Nephron (organoid): Measurements from ENCODE around the gene TAL2.

Experiments used
- H3K27ac Mint-ChIP-seq, 3 experiments: 2 replicates each; pipeline ENCODE4 v1.8.0; 2020; ENCODE audit warnings: mixed read lengths in 3 of 3, mild to moderate bottlenecking in 2 of 3, moderate library complexity in 1 of 3
- H3K27me3 Mint-ChIP-seq: 2 replicates; pipeline ENCODE4 v1.8.0; 2021; ENCODE audit warnings: low read depth, mild to moderate bottlenecking, moderate library complexity, mixed read lengths
- H3K36me3 Mint-ChIP-seq: 2 replicates; pipeline ENCODE4 v1.8.0; 2020; ENCODE audit warnings: low read depth, mixed read lengths
- H3K4me1 Mint-ChIP-seq: 2 replicates; pipeline ENCODE4 v1.8.0; 2020; ENCODE audit warnings: mixed read lengths
- H3K4me3 Mint-ChIP-seq, 3 experiments: 2 replicates each; pipeline ENCODE4 v1.8.0; 2020; ENCODE audit warnings: mild to moderate bottlenecking in 3 of 3, mixed read lengths in 3 of 3, moderate library complexity in 2 of 3
- H3K9me3 Mint-ChIP-seq: 2 replicates; pipeline ENCODE4 v1.8.0; 2020; ENCODE audit warnings: mixed read lengths
- TF ChIP-seq, protein P1 (sequence below), 3 experiments: fragments of 200-600 bp; sonication (generic); IDR thresholded peaks; one replicate each; pipeline ENCODE4 v1.5.0; 2021; ENCODE audit warnings: antibody characterized with exemption in 3 of 3; ENCODE audit not compliant: unreplicated experiment in 3 of 3

TAL2 gene

DNA sequence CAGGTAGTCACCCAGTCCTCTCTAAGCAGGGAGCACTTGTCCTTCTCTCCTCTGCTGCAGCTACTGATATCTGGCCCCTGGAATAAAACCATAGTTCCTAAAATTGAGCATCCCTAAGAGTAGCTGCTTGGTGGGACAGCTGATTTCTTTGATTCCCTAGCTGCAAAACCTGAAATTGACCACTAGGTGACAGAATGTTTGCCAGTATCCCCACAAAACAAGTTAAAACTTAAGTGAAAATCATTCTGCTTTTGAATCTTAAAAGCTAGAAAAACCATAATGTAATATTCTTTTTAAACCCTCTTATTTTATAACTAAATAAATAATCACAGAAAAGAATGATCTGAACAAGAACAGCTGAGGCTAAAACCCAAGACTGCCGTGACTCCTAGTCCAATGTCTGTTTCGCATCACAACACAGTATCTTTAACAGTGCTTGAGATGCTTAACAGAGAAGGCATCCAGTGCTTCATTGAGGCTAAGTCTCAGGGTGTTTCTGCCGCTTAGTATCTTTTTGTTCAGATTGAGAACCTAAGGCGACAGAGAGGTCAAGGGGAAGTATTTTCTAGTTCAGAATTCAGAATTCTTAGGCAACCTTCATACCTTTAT is 24.4 kb upstream of the TAL2 start:
- Mint-ChIP-seq H3K9me3 (peaks cover 5% of the 10 kb centered on the region), H3K4me1 (peaks cover 10% of the 10 kb centered on the region), H3K36me3 (peaks cover 29% of the 10 kb centered on the region), H3K27ac (no peak overlapping the region), H3K4me3 (no peak overlapping the region), H3K27me3 (no peaks in the 10 kb centered on the region)
- TF ChIP-seq, protein P1, sequence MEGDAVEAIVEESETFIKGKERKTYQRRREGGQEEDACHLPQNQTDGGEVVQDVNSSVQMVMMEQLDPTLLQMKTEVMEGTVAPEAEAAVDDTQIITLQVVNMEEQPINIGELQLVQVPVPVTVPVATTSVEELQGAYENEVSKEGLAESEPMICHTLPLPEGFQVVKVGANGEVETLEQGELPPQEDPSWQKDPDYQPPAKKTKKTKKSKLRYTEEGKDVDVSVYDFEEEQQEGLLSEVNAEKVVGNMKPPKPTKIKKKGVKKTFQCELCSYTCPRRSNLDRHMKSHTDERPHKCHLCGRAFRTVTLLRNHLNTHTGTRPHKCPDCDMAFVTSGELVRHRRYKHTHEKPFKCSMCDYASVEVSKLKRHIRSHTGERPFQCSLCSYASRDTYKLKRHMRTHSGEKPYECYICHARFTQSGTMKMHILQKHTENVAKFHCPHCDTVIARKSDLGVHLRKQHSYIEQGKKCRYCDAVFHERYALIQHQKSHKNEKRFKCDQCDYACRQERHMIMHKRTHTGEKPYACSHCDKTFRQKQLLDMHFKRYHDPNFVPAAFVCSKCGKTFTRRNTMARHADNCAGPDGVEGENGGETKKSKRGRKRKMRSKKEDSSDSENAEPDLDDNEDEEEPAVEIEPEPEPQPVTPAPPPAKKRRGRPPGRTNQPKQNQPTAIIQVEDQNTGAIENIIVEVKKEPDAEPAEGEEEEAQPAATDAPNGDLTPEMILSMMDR (IDR thresholded peaks at IDR 0.05; ENCODE audit: unreplicated experiment in 3 of 3) = peak; percentile 28 to 58 (median 38)

DNA sequence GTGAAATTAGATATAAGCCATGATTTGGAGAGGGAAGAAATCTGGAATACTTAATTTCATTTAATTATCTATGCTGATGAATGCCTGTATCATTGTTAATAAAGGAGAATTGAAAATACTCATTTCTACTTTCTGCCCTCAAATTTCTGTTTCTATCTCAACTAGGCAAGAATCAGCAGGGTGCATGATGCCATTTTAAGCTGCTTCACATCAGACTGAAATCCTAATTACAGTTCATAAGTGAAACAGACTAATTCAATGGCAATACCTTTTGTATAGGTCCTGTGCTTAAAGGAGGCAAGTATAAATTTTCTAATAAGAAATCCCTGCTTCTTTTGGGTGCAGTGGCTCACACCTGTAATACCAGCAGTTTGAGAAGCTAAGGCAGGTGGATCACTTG is 22.3 kb upstream of the TAL2 start:
- peaks cover 30% of the 10 kb centered on the region for H3K36me3 Mint-ChIP-seq
- H3K4me3 Mint-ChIP-seq = no peak overlapping the region
- H3K27me3 Mint-ChIP-seq = no peaks in the 10 kb centered on the region
- no peaks in the 10 kb centered on the region for H3K4me1 Mint-ChIP-seq
- TF ChIP-seq, protein P1 (IDR thresholded peaks at IDR 0.05; ENCODE audit: unreplicated experiment in 3 of 3) = no peak
- no peak overlapping the region for H3K27ac Mint-ChIP-seq
- H3K9me3 Mint-ChIP-seq = peaks cover 10% of the 10 kb centered on the region

DNA sequence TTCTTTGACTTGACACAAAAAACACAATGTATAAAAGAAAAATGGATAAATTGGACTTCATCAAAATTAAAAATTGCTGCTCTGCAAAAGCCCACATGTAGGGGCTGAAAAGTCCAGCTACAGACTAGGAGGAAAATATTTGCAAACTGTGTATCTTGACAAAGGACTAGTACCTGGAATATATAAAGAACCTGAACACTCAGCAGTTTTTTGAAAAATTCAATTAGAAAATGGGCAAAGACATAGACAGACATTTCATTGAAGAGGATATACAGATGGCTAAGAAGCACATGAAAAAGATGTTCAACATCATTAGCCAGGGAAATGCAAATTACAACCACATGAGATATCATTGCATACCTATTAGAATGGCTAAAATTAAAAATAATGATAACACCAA is 18.5 kb upstream of the TAL2 start:
- Mint-ChIP-seq H3K36me3 (peaks cover 22% of the 10 kb centered on the region), H3K4me1 (peaks cover 12% of the 10 kb centered on the region), H3K9me3 (peaks cover 10% of the 10 kb centered on the region), H3K27me3 (no peaks in the 10 kb centered on the region), H3K4me3 (no peak overlapping the region), H3K27ac (no peak overlapping the region)
- TF ChIP-seq, protein P1 (IDR thresholded peaks at IDR 0.05; ENCODE audit: unreplicated experiment in 3 of 3) = no peak

DNA sequence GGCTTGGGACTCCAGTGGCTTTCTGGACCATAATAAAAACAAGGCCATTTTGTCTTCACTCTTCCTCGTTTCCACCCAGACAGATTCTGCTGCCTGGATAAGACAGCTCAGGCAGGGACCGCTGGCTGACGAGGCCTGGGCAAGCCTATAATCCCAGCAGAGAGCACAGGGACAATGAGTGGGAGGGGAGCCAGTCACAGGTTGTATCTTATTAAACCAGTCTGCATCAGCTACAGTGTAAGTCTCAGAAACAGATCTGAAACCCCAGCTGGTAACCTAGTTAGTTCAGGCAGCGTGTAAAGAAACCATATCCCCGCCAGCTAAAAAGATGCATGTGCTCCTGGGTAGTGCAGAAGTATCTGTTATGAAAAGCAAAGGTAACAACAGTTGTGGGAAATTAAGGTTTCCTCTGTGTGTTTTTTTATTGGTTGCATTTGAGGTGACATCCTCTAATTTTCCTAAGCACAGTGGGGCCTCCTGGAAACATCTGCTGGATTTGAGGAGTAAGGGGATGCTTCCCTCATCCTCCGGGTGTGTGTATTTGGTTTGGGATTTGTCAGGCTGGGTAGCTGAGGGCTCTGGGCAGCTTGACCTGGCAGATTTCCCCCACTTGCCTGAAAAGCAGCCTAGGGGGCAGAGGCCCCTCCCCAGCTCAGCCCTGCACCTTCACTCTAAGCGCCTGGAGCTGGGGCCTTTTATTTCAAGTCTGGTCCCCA is 15.2 kb upstream of the TAL2 start:
- H3K9me3 Mint-ChIP-seq = peaks cover 5% of the 10 kb centered on the region

DNA sequence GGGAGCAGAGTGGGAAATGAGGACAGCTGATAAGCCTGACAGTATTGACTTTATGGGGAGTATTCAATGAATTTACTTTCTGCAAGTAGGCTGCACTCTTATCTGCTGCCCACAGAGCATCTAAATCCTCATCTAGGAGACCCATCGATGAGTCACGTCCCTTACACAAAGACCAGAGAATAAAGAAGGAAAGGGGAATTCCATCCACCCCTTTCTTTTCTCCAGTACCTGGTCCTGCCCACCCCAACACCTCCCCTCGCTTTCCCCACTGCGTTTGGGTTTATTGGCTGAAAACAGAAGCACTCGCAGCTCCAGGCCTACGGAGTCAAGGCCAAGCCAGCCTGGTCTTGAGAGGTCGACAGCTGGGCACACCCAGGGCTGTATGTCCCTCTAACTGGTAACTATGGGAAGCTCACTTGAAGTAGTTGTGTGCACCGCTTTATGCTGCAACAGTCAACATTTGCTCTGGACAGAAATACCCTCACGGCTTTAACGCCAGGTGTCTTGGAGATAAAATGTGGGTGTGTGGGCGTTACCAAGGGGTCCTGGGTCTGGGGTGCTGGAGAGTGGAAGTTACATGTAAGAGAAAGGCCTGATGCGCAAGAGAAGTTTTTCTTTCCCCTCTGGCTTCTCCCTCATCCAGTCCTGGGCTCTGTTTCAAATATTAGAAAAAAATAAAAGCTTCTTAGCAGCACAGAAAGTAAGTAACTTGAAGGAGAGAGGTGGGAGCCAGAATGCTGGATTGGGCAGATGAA is 14.5 kb upstream of the TAL2 start:
- Mint-ChIP-seq H3K36me3 (peaks cover 2% of the 10 kb centered on the region), H3K4me1 (peaks cover 12% of the 10 kb centered on the region), H3K27me3 (peaks cover 12% of the 10 kb centered on the region), H3K9me3 (peaks cover 5% of the 10 kb centered on the region), H3K27ac (peak overlapping the region in 1 of 3 experiments; percentile 53), H3K4me3 (peak overlapping the region in 1 of 3 experiments; percentile 22)
- TF ChIP-seq, protein P1 (IDR thresholded peaks at IDR 0.05; ENCODE audit: unreplicated experiment in 3 of 3) = no peak

More for the DNA sequence above, 15.2 kb upstream of the TAL2 start:
- Mint-ChIP-seq H3K27me3 (peaks cover 8% of the 10 kb centered on the region), H3K27ac (no peak overlapping the region), H3K4me1 (peaks cover 12% of the 10 kb centered on the region), H3K4me3 (no peak overlapping the region), H3K36me3 (peaks cover 6% of the 10 kb centered on the region)
- TF ChIP-seq, protein P1 (IDR thresholded peaks at IDR 0.05; ENCODE audit: unreplicated experiment in 3 of 3) = no peak
